MM.1S (cell line): ENCODE measurements around the gene HOMER3.

Experiments used
- DNase-seq: peaks from one replicate; pipeline ENCODE4 v3.0.0-alpha.2; 2015
- H2AFZ ChIP-seq: fragments of 300-600 bp; sonication (generic); 2 replicates; pipeline ENCODE4 v1.6.0; 2016; ENCODE audit warnings: antibody characterized with exemption, low read length
- H3F3A ChIP-seq: fragments of 300-600 bp; sonication (generic); 2 replicates; pipeline ENCODE4 v1.6.1; 2016; ENCODE audit warnings: mild to moderate bottlenecking, antibody characterized with exemption, low read length, moderate library complexity, mixed read lengths; ENCODE audit not compliant: insufficient read depth
- H3K27ac ChIP-seq: fragments of 300-600 bp; sonication (generic); 2 replicates; pipeline ENCODE4 v1.5.1; 2016; ENCODE audit warnings: mild to moderate bottlenecking, low read length
- H3K27me3 ChIP-seq: fragments of 300-600 bp; sonication (generic); replicated peaks from 2 replicates; pipeline ENCODE4 v1.6.0; 2016; ENCODE audit warnings: low read length; ENCODE audit not compliant: insufficient read depth
- H3K36me3 ChIP-seq: fragments of 300-600 bp; sonication (generic); replicated peaks from 2 replicates; pipeline ENCODE4 v1.6.1; 2016; ENCODE audit warnings: mild to moderate bottlenecking, low read length, mixed read lengths; ENCODE audit not compliant: insufficient read depth
- H3K4me1 ChIP-seq: fragments of 300-600 bp; sonication (generic); 2 replicates; pipeline ENCODE4 v1.6.1; 2016; ENCODE audit warnings: low read length, mixed read lengths
- H3K4me2 ChIP-seq: fragments of 300-600 bp; sonication (generic); 2 replicates; pipeline ENCODE4 v1.6.0; 2016; ENCODE audit warnings: low read depth, low read length
- H3K4me3 ChIP-seq: fragments of 300-600 bp; sonication (generic); 2 replicates; pipeline ENCODE4 v1.5.1; 2016; ENCODE audit warnings: low read length, mixed read lengths
- H3K79me2 ChIP-seq: fragments of 300-600 bp; sonication (generic); 2 replicates; pipeline ENCODE4 v1.6.1; 2016; ENCODE audit warnings: mixed run types, low read length, mixed read lengths
- H3K9ac ChIP-seq: fragments of 300-600 bp; sonication (generic); 2 replicates; pipeline ENCODE4 v1.6.1; 2016; ENCODE audit warnings: low read length, mixed read lengths
- H3K9me2 ChIP-seq: fragments of 300-600 bp; sonication (generic); replicated peaks from 2 replicates; pipeline ENCODE4 v1.6.1; 2016; ENCODE audit warnings: mild to moderate bottlenecking, low read length, mixed read lengths; ENCODE audit not compliant: insufficient read depth
- H3K9me3 ChIP-seq: fragments of 300-600 bp; sonication (generic); replicated peaks from 2 replicates; pipeline ENCODE4 v1.6.1; 2016; ENCODE audit warnings: mild to moderate bottlenecking, low read length, mixed read lengths; ENCODE audit not compliant: insufficient read depth
- H4K20me1 ChIP-seq: fragments of 300-600 bp; sonication (generic); 2 replicates; pipeline ENCODE4 v1.6.1; 2016; ENCODE audit warnings: mild to moderate bottlenecking, low read length, moderate library complexity, mixed read lengths; ENCODE audit not compliant: insufficient read depth
- CTCF ChIP-seq: fragments of 300-600 bp; sonication (generic); IDR thresholded peaks from 2 replicates; pipeline ENCODE4 v1.5.1; 2016; ENCODE audit warnings: antibody characterized with exemption, low read length, mixed read lengths
- EZH2 ChIP-seq: fragments of 300-600 bp; sonication (generic); optimal IDR thresholded peaks from 2 replicates; pipeline ENCODE3; 2017; ENCODE audit warnings: low read depth, mild to moderate bottlenecking, antibody characterized with exemption, low read length, mixed read lengths
- EZH2phosphoT487 ChIP-seq: fragments of 300-600 bp; sonication (generic); IDR thresholded peaks from 2 replicates; pipeline ENCODE4 v1.6.1; 2018; ENCODE audit warnings: antibody characterized with exemption, low read length

The HOMER3 gene

GRCh38 chr19:18928018-18928805, 12.8 kb downstream of the HOMER3 start:
- no peaks in the 10 kb centered on the region for H4K20me1 ChIP-seq
- peaks cover 9% of the 10 kb centered on the region; the same call in 1 of the 2 replicates for H3K36me3 ChIP-seq
- no peaks in the 10 kb centered on the region for H3K4me1 ChIP-seq
- H3F3A ChIP-seq = peaks cover 7% of the 10 kb centered on the region; the same call in 1 of the 2 replicates
- no peak overlapping the region for H3K4me2 ChIP-seq
- H3K27me3 ChIP-seq = no peaks in the 10 kb centered on the region
- H3K9me3 ChIP-seq = no peaks in the 10 kb centered on the region
- no peak overlapping the region for H3K9ac ChIP-seq
- no peak overlapping the region for H3K4me3 ChIP-seq
- peaks cover 15% of the 10 kb centered on the region for H3K79me2 ChIP-seq
- no peak overlapping the region for H3K27ac ChIP-seq
- no peak for TF ChIP-seq EZH2phosphoT487
- no peak for TF ChIP-seq CTCF
- TF ChIP-seq EZH2 = no peak
- no peaks in the 10 kb centered on the region for H3K9me2 ChIP-seq
- DNase-seq = no peak
- no peak overlapping the region for H2AFZ ChIP-seq

- Histone ChIP-seq H3K79me2 (peaks cover 43% of the 10 kb centered on the region), H3K9me3 (no peaks in the 10 kb centered on the region), H3K9ac (no peak overlapping the region), H3K9me2 (no peaks in the 10 kb centered on the region), H3K27ac (no peak overlapping the region), H4K20me1 (no peaks in the 10 kb centered on the region), H3K4me2 (no peak overlapping the region), H2AFZ (no peak overlapping the region), H3K27me3 (no peaks in the 10 kb centered on the region), H3K36me3 (peaks cover 9% of the 10 kb centered on the region; the same call in 1 of the 2 replicates), H3K4me3 (no peak overlapping the region), H3K4me1 (peaks cover 5% of the 10 kb centered on the region), H3F3A (no peaks in the 10 kb centered on the region)
- no peak for DNase-seq
- no peak for TF ChIP-seq EZH2phosphoT487
- TF ChIP-seq CTCF = no peak
- TF ChIP-seq EZH2 = no peak
Measured at GRCh38 chr19:18924684-18925213, 16.3 kb downstream of the HOMER3 start.

- DNase-seq = no peak
Measured at GRCh38 chr19:18922228-18922985, 18.6 kb downstream of the HOMER3 start.

More at GRCh38 chr19:18922228-18922985, 18.6 kb downstream of the HOMER3 start:
- peaks cover 9% of the 10 kb centered on the region; the same call in 1 of the 2 replicates for H3K36me3 ChIP-seq
- H3K9me3 ChIP-seq = no peaks in the 10 kb centered on the region
- no peak for TF ChIP-seq EZH2
- H3F3A ChIP-seq = peaks cover 8% of the 10 kb centered on the region
- H3K4me1 ChIP-seq = peaks cover 5% of the 10 kb centered on the region
- H3K4me2 ChIP-seq = no peak overlapping the region
- H2AFZ ChIP-seq = no peak overlapping the region
- no peaks in the 10 kb centered on the region for H3K27me3 ChIP-seq
- peaks cover 63% of the 10 kb centered on the region for H3K79me2 ChIP-seq
- H3K4me3 ChIP-seq = no peak overlapping the region
- H3K9me2 ChIP-seq = no peaks in the 10 kb centered on the region
- H4K20me1 ChIP-seq = no peaks in the 10 kb centered on the region
- no peak overlapping the region for H3K27ac ChIP-seq
- no peak overlapping the region for H3K9ac ChIP-seq
